Left ventricle myocardium inferior (tissue), 1 donor: ENCODE measurements around the gene PRR14. TPM values are rescaled to one million over a fixed set of nuclear protein-coding genes. Genes with fewer than 3 reads are reported as not detected.
A peak's percentile ranks its signal among the peaks of the same experiment; 100 is the strongest.

Experiments
- DNase-seq: peaks from one replicate; pipeline ENCODE4 v3.0.0-alpha.2; 2020
- H3K27ac ChIP-seq: fragments of 200-600 bp; replicated peaks from 2 replicates; pipeline ENCODE4 v1.8.0; 2021
- H3K27me3 ChIP-seq: fragments of 200-600 bp; 2 replicates; pipeline ENCODE4 v1.8.0; 2021; ENCODE audit warnings: low read depth
- H3K36me3 ChIP-seq: fragments of 200-600 bp; 2 replicates; pipeline ENCODE4 v1.8.0; 2021
- H3K4me1 ChIP-seq: fragments of 200-600 bp; 2 replicates; pipeline ENCODE4 v1.8.0; 2021
- H3K4me3 ChIP-seq: fragments of 200-600 bp; 2 replicates; pipeline ENCODE4 v1.8.0; 2021; ENCODE audit warnings: mild to moderate bottlenecking, moderate library complexity
- H3K9me3 ChIP-seq: fragments of 200-600 bp; replicated peaks from 2 replicates; pipeline ENCODE4 v1.8.0; 2021
- intact Hi-C: fragments of 100-400 bp; cut with micrococcal nuclease; formaldehyde crosslinking; loops from one replicate; pipeline ENCODE4 v1.11.0; 2022
- total RNA-seq: library from RNA; stranded (reverse); fragmentation: NEBNext Ultra II Directional; extraction: Animal tissue kit (Norgen Biotek cat#: 25700); gene quantifications from one replicate; pipeline ENCODE4 v1.2.1, GENCODE V29; 2021
- TF ChIP-seq, protein P1 (sequence below): fragments of 200-600 bp; IDR thresholded peaks from 2 replicates; pipeline ENCODE4 v1.8.0; 2021; ENCODE audit warnings: antibody characterized with exemption, mild to moderate bottlenecking, borderline replicate concordance
- donor health status: DM: no; HTN: yes; CAD: no; lungs with severe emphysema.

PRR14 gene
- total RNA-seq, 1 donor from 2014 or later, result 15.4 TPM

DNA sequence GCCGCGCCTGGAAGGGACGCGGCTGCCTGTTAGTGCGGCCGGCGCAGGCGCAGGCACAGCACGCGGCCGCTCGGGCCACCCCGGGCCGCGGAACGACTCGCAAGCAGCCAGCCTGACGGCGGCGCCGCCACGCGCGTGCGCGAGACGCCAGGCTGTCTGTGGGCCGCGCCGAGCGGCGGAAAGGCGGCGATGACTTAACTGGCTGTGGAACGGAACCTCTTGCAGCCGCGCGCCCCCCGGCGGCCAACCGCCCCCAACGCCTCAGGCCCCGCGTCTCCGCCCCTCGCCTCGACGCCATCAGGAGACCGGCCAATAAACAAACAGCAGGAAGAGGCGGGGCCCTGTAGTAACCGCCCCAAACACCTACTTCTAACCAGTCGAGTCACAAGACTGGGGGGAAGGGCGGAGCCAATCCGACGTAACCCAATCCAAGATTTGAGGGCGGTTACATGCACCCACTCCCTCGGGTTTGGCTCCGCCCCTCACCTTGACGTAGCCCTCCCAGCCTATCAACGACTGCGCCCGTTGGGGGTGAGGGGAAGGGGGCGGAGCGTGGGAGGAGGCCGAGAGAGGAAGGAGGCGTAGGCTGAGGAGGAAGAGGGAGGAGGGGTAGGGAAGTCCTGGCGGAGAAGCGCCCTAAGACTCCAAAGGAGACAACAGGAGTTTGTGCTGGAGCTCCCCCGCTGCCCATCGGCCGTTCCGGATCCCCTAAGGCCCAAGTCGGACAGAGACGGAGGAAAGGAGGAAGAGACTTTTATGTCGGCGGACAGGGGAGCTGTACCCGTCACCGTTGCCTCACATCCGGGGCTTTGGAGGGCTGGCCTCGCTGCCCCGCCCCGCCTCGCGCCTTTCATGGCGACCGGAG is 7.3 kb downstream of the PRR14 start, which contains the start of gene FBRS:
TSS of gene FBRS (plus strand) at position 566 of the 865 bp plus-strand sequence. CDS start 1,088 bp downstream, outside the sequence.
- peak within 1 kb of the TSS; percentile 100 for H3K27ac ChIP-seq
- H3K27me3 ChIP-seq, result no peaks in the 10 kb centered on the region
- intact Hi-C loops, result no loop called here
- TF ChIP-seq, protein P1, sequence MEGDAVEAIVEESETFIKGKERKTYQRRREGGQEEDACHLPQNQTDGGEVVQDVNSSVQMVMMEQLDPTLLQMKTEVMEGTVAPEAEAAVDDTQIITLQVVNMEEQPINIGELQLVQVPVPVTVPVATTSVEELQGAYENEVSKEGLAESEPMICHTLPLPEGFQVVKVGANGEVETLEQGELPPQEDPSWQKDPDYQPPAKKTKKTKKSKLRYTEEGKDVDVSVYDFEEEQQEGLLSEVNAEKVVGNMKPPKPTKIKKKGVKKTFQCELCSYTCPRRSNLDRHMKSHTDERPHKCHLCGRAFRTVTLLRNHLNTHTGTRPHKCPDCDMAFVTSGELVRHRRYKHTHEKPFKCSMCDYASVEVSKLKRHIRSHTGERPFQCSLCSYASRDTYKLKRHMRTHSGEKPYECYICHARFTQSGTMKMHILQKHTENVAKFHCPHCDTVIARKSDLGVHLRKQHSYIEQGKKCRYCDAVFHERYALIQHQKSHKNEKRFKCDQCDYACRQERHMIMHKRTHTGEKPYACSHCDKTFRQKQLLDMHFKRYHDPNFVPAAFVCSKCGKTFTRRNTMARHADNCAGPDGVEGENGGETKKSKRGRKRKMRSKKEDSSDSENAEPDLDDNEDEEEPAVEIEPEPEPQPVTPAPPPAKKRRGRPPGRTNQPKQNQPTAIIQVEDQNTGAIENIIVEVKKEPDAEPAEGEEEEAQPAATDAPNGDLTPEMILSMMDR, result peak; percentile 88
- H3K4me1 ChIP-seq, result peaks cover 55% of the 10 kb centered on the region
- peak within 1 kb of the TSS; percentile 88 for H3K4me3 ChIP-seq
- H3K9me3 ChIP-seq, result no peaks in the 10 kb centered on the region
- peaks cover 65% of the 10 kb centered on the region for H3K36me3 ChIP-seq
- DNase-seq, result peak; percentile 100

DNA sequence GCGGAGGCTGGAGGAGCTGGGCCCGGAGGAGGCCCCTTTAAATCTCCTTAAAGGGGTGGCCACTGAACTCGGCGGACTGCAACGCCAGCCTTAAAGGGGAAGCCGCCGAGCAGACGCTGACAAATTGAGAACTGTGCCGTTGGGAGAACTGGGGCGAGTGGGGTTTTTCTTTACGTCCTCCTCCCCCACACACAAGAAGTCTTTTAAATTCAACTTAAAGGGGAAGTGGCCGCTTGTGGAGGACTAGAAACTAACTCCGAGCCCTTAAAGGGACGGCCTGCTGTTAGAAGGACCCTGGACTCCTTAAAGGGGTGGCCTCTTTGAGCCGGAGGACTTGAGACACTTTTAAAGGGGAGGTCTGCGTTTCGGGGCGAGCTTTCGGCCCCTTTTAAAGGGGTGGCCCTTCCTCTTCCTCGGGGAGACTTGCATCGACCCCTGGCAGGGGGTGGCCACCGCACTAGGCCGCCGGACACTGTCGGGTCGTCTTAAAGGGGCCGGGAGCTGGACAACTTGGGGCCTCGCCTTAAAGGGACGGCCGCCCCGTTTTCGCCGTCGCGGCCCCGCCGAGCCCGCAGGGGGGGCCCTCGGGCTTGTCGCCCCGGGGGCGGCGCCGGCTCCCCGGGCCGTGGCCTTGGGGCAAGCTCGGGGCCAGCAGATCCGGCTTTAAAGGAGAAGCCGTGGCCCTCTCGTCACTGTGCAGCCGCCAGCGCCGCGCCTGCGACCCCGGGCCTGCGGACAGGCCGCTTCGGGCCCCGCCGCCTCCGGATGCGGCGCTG is 8.2 kb downstream of the PRR14 start:
- DNase-seq, result peak; percentile 76
- Histone ChIP-seq H3K9me3 (no peaks in the 10 kb centered on the region), H3K4me1 (peaks cover 63% of the 10 kb centered on the region), H3K27me3 (no peaks in the 10 kb centered on the region), H3K4me3 (peak overlapping the region; percentile 88), H3K27ac (peak overlapping the region; percentile 100), H3K36me3 (peaks cover 65% of the 10 kb centered on the region)
- TF ChIP-seq, protein P1, result peak; percentile 9
- intact Hi-C loops, result no loop called here

DNA sequence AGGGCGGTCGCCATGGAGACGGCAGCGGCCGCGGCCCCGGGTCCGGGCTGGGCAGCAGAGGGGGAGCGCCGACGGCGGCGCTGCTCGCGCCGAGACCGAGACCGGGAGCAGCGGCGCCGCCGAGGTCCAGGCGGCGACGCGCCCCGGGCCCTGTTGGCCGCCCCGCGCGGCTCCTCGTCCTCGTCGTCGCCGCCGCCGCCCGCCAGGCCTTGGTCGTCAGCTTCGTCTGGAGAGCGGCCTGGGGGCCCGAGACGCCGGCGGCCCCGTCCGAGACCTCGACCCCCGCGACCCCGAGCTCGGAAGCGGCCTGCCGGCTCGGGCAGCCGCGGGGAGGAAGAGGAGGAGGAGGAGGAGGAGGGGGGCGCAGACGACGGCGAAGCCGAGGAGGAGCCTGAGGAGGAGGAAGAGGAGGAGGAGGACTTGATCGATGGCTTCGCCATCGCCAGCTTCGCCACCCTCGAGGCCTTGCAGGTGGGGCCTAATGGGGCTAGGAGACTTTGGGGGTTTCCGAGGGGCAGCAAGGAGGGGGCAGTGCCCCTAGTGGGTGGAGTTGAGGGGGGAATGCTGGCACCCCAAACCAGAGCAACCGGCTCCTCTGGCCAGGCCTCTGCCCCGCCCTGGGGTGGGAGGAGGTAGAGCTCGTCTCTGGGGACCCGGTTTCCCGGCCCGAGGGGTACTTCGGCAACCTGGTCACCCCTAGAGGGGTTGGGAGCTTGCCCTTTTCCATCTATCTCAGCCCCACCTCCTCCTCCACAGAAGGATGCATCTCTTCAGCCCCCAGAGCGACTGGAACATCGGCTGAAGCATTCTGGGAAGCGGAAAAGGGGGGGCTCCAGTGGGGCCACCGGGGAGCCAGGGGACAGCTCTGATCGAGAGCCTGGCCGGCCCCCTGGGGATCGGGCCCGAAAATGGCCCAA is 9.0 kb downstream of the PRR14 start:
- intact Hi-C loops, result no loop called here
- TF ChIP-seq, protein P1, result no peak
- peaks cover 65% of the 10 kb centered on the region for H3K4me1 ChIP-seq
- H3K4me3 ChIP-seq, result peak overlapping the region; percentile 88
- H3K27ac ChIP-seq, result peak overlapping the region; percentile 100
- H3K9me3 ChIP-seq, result no peaks in the 10 kb centered on the region
- H3K36me3 ChIP-seq, result peaks cover 64% of the 10 kb centered on the region
- no peak for DNase-seq
- H3K27me3 ChIP-seq, result no peaks in the 10 kb centered on the region

DNA sequence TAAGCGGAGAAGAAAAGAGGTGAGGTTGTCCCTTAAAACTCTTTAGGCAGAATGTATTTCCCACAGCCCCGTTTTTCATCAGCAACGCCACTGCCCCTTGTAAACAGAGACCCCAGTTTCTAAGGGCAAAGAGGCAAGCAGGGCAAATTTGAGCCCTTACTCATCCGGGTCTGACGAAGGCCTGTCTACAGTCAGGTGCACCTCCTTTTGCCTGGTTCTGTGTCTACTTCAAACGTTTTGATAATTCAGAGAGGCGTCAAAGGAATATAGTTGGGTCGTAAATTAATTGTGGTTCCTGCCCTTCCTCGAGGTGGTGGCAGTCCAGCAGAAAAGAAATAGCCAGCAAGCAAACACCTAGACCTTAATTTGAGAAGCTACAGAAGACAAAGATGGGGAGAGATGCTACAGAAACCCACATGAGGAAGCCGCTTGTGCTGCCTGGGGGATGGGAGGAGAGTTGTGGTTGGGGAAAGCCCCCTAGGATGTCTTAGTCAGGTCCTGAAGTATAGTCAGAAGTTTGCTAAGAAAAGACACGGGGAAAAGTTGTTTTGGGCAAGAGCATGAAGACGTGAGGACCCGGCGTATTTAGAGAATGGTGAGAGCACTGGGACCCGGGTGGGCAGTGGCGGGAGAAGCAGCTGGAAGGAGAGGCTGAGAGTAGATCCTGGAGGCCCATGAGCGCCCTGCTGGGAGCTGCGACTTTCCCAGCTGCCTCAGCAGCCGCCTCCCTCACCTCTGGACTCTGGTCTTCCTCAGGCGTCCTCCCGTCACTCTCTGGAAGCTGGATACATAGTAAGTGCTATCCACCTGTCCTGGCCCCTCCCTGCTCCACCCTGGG is 9.9 kb downstream of the PRR14 start:
- Histone ChIP-seq H3K4me3 (peak overlapping the region; percentile 88), H3K27me3 (no peaks in the 10 kb centered on the region), H3K9me3 (no peaks in the 10 kb centered on the region), H3K27ac (peak overlapping the region; percentile 100), H3K36me3 (peaks cover 64% of the 10 kb centered on the region), H3K4me1 (peaks cover 72% of the 10 kb centered on the region)
- TF ChIP-seq, protein P1, result no peak
- no peak for DNase-seq
- intact Hi-C loops, result no loop called here
